ENCODE data around the gene FAM131C. TPM values are rescaled to one million over a fixed set of nuclear protein-coding genes. Genes with fewer than 3 reads are reported as not detected.

Gene FAM131C
- total RNA-seq, 2 donors from 2014 or later = 0.66 to 2.5 TPM

- H3K36me3 Mint-ChIP-seq (ENCODE audit: low read depth) = no peaks in the 10 kb centered on the region
- H3K27ac Mint-ChIP-seq = no peak overlapping the region
Measured at GRCh38 chr1:16087733-16088132, 14.3 kb upstream of the FAM131C start.

GRCh38 chr1:16085522-16085921 is 12.1 kb upstream of the FAM131C start:
- Mint-ChIP-seq H3K36me3 (ENCODE audit: low read depth) (no peaks in the 10 kb centered on the region), H3K4me3 (no peak overlapping the region), H3K9me3 (no peaks in the 10 kb centered on the region), H3K4me1 (peaks cover 18% of the 10 kb centered on the region), H3K27me3 (ENCODE audit: insufficient read depth) (no peaks in the 10 kb centered on the region), H3K27ac (no peak overlapping the region)
- H3K9me3 ChIP-seq (ENCODE audit: control insufficient read depth, low read length) = no peaks in the 10 kb centered on the region
- H3K4me3 ChIP-seq (ENCODE audit: low read length) = no peak overlapping the region
- 92% methylated on average over 6 of the region's 6 CpGs; no CpG with 5 or more reads in 1 of the 2 experiments for WGBS, 2 experiments (ENCODE audit: insufficient coverage in 1 of 2, insufficient read length in 1 of 2)
- no peak for TF ChIP-seq CTCF (conservative IDR thresholded peaks at IDR 0.05)
- no peaks in the 10 kb centered on the region for H3K36me3 ChIP-seq (ENCODE audit: control insufficient read depth, insufficient read depth, low read length)
- H3K27me3 ChIP-seq (ENCODE audit: control insufficient read depth, insufficient read depth, low read length, poor library complexity, severe bottlenecking) = no peaks in the 10 kb centered on the region
- H3K9ac ChIP-seq (ENCODE audit: extremely low read depth, low read length, poor library complexity, severe bottlenecking) = no peak overlapping the region
- no peak for DNase-seq
- no peak overlapping the region for H3K27ac ChIP-seq (ENCODE audit: low read depth, low read length)
- H3K4me1 ChIP-seq (ENCODE audit: control insufficient read depth, insufficient read depth, low read length) = peaks cover 14% of the 10 kb centered on the region

More at GRCh38 chr1:16087733-16088132, 14.3 kb upstream of the FAM131C start:
- no peak overlapping the region for H3K27ac ChIP-seq (ENCODE audit: low read depth, low read length)
- peak; percentile 47 for DNase-seq
- H3K9me3 ChIP-seq (ENCODE audit: control insufficient read depth, low read length) = no peaks in the 10 kb centered on the region
- WGBS, 2 experiments (ENCODE audit: insufficient coverage in 1 of 2, insufficient read length in 1 of 2) = 91% methylated on average over 7 of the region's 7 CpGs; no CpG with 5 or more reads in 1 of the 2 experiments
- no peaks in the 10 kb centered on the region for H3K9me3 Mint-ChIP-seq
- peaks cover 9% of the 10 kb centered on the region for H3K4me1 Mint-ChIP-seq
- no peak overlapping the region for H3K4me3 ChIP-seq (ENCODE audit: low read length)
- no peaks in the 10 kb centered on the region for H3K27me3 ChIP-seq (ENCODE audit: control insufficient read depth, insufficient read depth, low read length, poor library complexity, severe bottlenecking)
- peaks cover 7% of the 10 kb centered on the region for H3K4me1 ChIP-seq (ENCODE audit: control insufficient read depth, insufficient read depth, low read length)
- TF ChIP-seq CTCF (conservative IDR thresholded peaks at IDR 0.05) = no peak
- H3K27me3 Mint-ChIP-seq (ENCODE audit: insufficient read depth) = no peaks in the 10 kb centered on the region
- H3K9ac ChIP-seq (ENCODE audit: extremely low read depth, low read length, poor library complexity, severe bottlenecking) = no peak overlapping the region
- H3K4me3 Mint-ChIP-seq = no peak overlapping the region
- no peaks in the 10 kb centered on the region for H3K36me3 ChIP-seq (ENCODE audit: control insufficient read depth, insufficient read depth, low read length)

DNA sequence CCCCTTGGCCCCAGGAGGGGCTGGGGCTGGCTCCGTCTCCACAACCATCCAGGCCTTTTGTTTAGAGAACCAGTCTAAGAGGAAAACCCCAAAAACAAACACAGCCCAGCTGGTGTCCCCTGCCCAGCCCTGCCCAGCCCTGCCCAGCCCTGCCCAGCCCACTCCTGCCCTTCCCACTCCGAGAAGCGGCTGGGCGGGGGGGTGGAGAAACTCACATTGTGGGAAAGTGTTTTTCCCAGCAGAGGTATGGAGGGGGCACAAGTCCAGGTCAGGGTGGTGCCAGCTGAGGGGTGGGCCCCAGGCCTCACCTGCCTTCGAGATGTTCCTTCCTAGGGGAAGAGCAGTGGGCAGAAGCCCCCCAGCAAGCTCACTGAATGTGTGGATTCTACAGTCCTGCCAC is 10.0 kb upstream of the FAM131C start:
- peaks cover 24% of the 10 kb centered on the region for H3K4me1 Mint-ChIP-seq
- no peaks in the 10 kb centered on the region for H3K36me3 ChIP-seq (ENCODE audit: control insufficient read depth, insufficient read depth, low read length)
- DNase-seq = no peak
- no peak overlapping the region for H3K27ac ChIP-seq (ENCODE audit: low read depth, low read length)
- no peak overlapping the region for H3K27ac Mint-ChIP-seq
- H3K4me3 ChIP-seq (ENCODE audit: low read length) = no peak overlapping the region
- H3K27me3 Mint-ChIP-seq (ENCODE audit: insufficient read depth) = peaks cover 1% of the 10 kb centered on the region
- 81% methylated on average over 5 of the region's 5 CpGs; no CpG with 5 or more reads in 1 of the 2 experiments for WGBS, 2 experiments (ENCODE audit: insufficient coverage in 1 of 2, insufficient read length in 1 of 2)
- no peaks in the 10 kb centered on the region for H3K9me3 ChIP-seq (ENCODE audit: control insufficient read depth, low read length)
- no peak overlapping the region for H3K9ac ChIP-seq (ENCODE audit: extremely low read depth, low read length, poor library complexity, severe bottlenecking)
- no peaks in the 10 kb centered on the region for H3K36me3 Mint-ChIP-seq (ENCODE audit: low read depth)
- H3K4me1 ChIP-seq (ENCODE audit: control insufficient read depth, insufficient read depth, low read length) = peaks cover 20% of the 10 kb centered on the region
- TF ChIP-seq CTCF (conservative IDR thresholded peaks at IDR 0.05) = no peak
- no peaks in the 10 kb centered on the region for H3K9me3 Mint-ChIP-seq
- no peaks in the 10 kb centered on the region for H3K27me3 ChIP-seq (ENCODE audit: control insufficient read depth, insufficient read depth, low read length, poor library complexity, severe bottlenecking)
- no peak overlapping the region for H3K4me3 Mint-ChIP-seq
